Caki2 (cell line): ENCODE data around the gene PRPF6. TPM values are rescaled to one million over a fixed set of nuclear protein-coding genes. Genes with fewer than 3 reads are reported as not detected.

Experiments used
- DNase-seq: peaks from one replicate; pipeline ENCODE4 v3.0.0-alpha.2; 2015; ENCODE audit warnings: low read depth
- in situ Hi-C: cut with HindIII; loops from 2 replicates; pipeline ENCODE4 v1.10.0; 2016; ENCODE audit warnings: low sequenced_read_pairs, low pct_unique_long_range_greater_than_20kb, mixed read lengths
- total RNA-seq: library from RNA; depleted of rRNA; stranded (reverse); fragments of >200 nt; shearing (Covaris generic); gene quantifications from 2 replicates; pipeline ENCODE4 v1.2.3, GENCODE V29; 2014; ENCODE audit warnings: low replicate concordance; rRNA removed

Gene PRPF6
- 126 and 130 TPM in 2 replicates for total RNA-seq

GRCh38 chr20:63980806-63981728, at the start of gene PRPF6:
PRPF6 (plus strand) TSS chr20:63981132; CDS start chr20:63981246, 114 bp downstream.
- in situ Hi-C loops: no loop called here
- peak; percentile 90 for DNase-seq

GRCh38 chr20:63931735-63932134, 49.2 kb upstream of the PRPF6 start:
- in situ Hi-C loops: no loop called here
- DNase-seq: no peak

GRCh38 chr20:63932606-63933160, 48.2 kb upstream of the PRPF6 start:
- DNase-seq: no peak
- in situ Hi-C loops: no loop called here

GRCh38 chr20:63933646-63934045, 47.3 kb upstream of the PRPF6 start:
- DNase-seq: no peak
- in situ Hi-C loops: no loop called here

- DNase-seq: no peak
- in situ Hi-C loops: no loop called here
Observed at GRCh38 chr20:63934271-63935068, 46.5 kb upstream of the PRPF6 start.

- in situ Hi-C loops: no loop called here
- no peak for DNase-seq
Observed at GRCh38 chr20:63935447-63935846, 45.5 kb upstream of the PRPF6 start.

GRCh38 chr20:63937596-63937995, 43.3 kb upstream of the PRPF6 start:
- no peak for DNase-seq
- in situ Hi-C loops: no loop called here

GRCh38 chr20:63939061-63939935, 41.6 kb upstream of the PRPF6 start:
- in situ Hi-C loops: no loop called here
- DNase-seq: no peak

- no peak for DNase-seq
- in situ Hi-C loops: no loop called here
Observed at GRCh38 chr20:63940071-63940471, 40.9 kb upstream of the PRPF6 start.

- in situ Hi-C loops: no loop called here
Observed at GRCh38 chr20:63940472-63941266, 40.3 kb upstream of the PRPF6 start.

GRCh38 chr20:63941282-63942081, 39.5 kb upstream of the PRPF6 start:
- peak; percentile 89 for DNase-seq
- in situ Hi-C loops: no loop called here

More at GRCh38 chr20:63940472-63941266, 40.3 kb upstream of the PRPF6 start:
- no peak for DNase-seq

GRCh38 chr20:63942250-63942951, 38.5 kb upstream of the PRPF6 start:
- in situ Hi-C loops: no loop called here
- DNase-seq: peak; percentile 66

- in situ Hi-C loops: no loop called here
- DNase-seq: no peak
Observed at GRCh38 chr20:63942969-63943807, 37.7 kb upstream of the PRPF6 start.

- in situ Hi-C loops: no loop called here
- no peak for DNase-seq
Observed at GRCh38 chr20:63943808-63944077, 37.2 kb upstream of the PRPF6 start.
